GM18502 (cell line): Measurements from ENCODE around the gene RNF157.
"Not testable (repeated sequence)": the region's sequence is repeated elsewhere in the genome, so short reads cannot be mapped to it uniquely, and the experiment has no call there.

Experiments
- ATAC-seq: cut with Tn5 transposase; IDR thresholded peaks from one replicate; pipeline ENCODE4 v1.9.1; 2021; ENCODE audit warnings: mild to moderate bottlenecking; ENCODE audit not compliant: unreplicated experiment, poor library complexity

Gene RNF157

GRCh38 chr17:76270770-76271668 lies 30.7 kb upstream of the RNF157 start:
- no peak for ATAC-seq

GRCh38 chr17:76270127-76270592 lies 29.9 kb upstream of the RNF157 start:
- ATAC-seq, result no peak

GRCh38 chr17:76268991-76269981 lies 29.0 kb upstream of the RNF157 start:
- ATAC-seq, result no peak

- ATAC-seq, result no peak
These were observed 27.9 kb upstream of the RNF157 start for GRCh38 chr17:76268015-76268749.

GRCh38 chr17:76267581-76268001 lies 27.3 kb upstream of the RNF157 start:
- ATAC-seq, result not testable (repeated sequence)

- ATAC-seq, result no peak
These were observed 26.8 kb upstream of the RNF157 start for GRCh38 chr17:76267051-76267576.

GRCh38 chr17:76266244-76266938 lies 26.1 kb upstream of the RNF157 start:
- ATAC-seq, result no peak

GRCh38 chr17:76265624-76266243 lies 25.4 kb upstream of the RNF157 start:
- no peak for ATAC-seq

GRCh38 chr17:76264755-76265623 lies 24.7 kb upstream of the RNF157 start, which contains the start of gene UBALD2:
Gene UBALD2, plus strand, starts transcription at chr17:76265348. Its CDS starts 158 bp downstream, at chr17:76265506.
- peak; percentile 79 for ATAC-seq

- ATAC-seq, result peak; percentile 1
These were observed 24.1 kb upstream of the RNF157 start for GRCh38 chr17:76264425-76264754.

- ATAC-seq, result no peak
These were observed 23.6 kb upstream of the RNF157 start for GRCh38 chr17:76263896-76264295.

- ATAC-seq, result no peak
These were observed 22.5 kb upstream of the RNF157 start for GRCh38 chr17:76262732-76263344.

GRCh38 chr17:76261421-76262215 lies 21.3 kb upstream of the RNF157 start:
- no peak for ATAC-seq

- ATAC-seq, result no peak
These were observed 20.4 kb upstream of the RNF157 start for GRCh38 chr17:76260669-76261068.

GRCh38 chr17:76260220-76260619 lies 19.9 kb upstream of the RNF157 start:
- ATAC-seq, result no peak

- not testable (repeated sequence) for ATAC-seq
These were observed 16.2 kb upstream of the RNF157 start for GRCh38 chr17:76256430-76257050.
